ENCODE results near the gene ZNF487. TPM values are rescaled to one million over a fixed set of nuclear protein-coding genes. Genes with fewer than 3 reads are reported as not detected.

The ZNF487 gene
- total RNA-seq, 1 experiment from 2014 or later: 4.0 TPM

DNA sequence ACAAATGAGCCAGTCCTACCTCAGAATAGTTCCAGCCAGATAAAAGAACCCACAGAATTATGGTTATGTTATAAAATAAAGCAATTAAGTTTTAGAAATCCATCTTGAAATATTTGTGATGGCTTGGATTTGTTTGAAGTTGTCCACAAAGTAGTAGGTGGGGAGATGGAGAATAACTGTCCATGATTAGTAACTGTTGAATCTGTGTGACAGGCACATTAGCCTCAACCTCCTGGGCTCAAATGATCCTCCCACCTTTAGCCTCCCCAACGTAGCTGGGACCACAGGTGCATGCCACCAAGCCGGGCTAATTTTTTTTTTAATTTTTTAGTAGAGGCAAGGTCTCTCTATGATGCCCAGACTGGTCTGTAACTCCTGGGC is 38.0 kb upstream of the ZNF487 start:
- H3K4me1 ChIP-seq (ENCODE audit: control insufficient read depth in 1 of 2, insufficient read depth in 2 of 2, low read length in 2 of 2): peaks cover 58 to 88% of the 10 kb centered on the region in 2 experiments
- no peak for DNase-seq (ENCODE audit: low read depth, low spot score)
- TF ChIP-seq POLR2AphosphoS5 (IDR thresholded peaks at IDR 0.05; ENCODE audit: low read depth, low read length): no peak
- peak overlapping the region; percentile 100 for H3K9ac ChIP-seq (ENCODE audit: low read length)
- H3K79me2 ChIP-seq (ENCODE audit: insufficient read depth, low read length): peaks cover 99% of the 10 kb centered on the region
- CTCF ChIA-PET: no interaction called here
- no peak for ATAC-seq
- H4K20me1 ChIP-seq (ENCODE audit: insufficient read depth): peaks cover 59% of the 10 kb centered on the region; the same call in 1 of the 2 replicates
- intact Hi-C loops (cut with micrococcal nuclease): no loop called here
- peaks cover 16 to 48% of the 10 kb centered on the region in 2 experiments for H3K36me3 ChIP-seq (ENCODE audit: control insufficient read depth in 1 of 2, insufficient read depth in 2 of 2, low read length in 2 of 2)
- H3K27me3 ChIP-seq (ENCODE audit: insufficient read depth, low read length): no peaks in the 10 kb centered on the region
- peak overlapping the region; percentile 96 for H3K27ac ChIP-seq (ENCODE audit: low read depth, low read length)
- peak overlapping the region; percentile 55 to 60 for H3K4me3 ChIP-seq (replicated peaks in 1 of 2; ENCODE audit: low read depth in 1 of 2, low read length in 2 of 2)
- no peaks in the 10 kb centered on the region for H3K9me3 ChIP-seq (ENCODE audit: control insufficient read depth in 1 of 2, insufficient read depth in 1 of 2, low read depth in 1 of 2, low read length in 2 of 2)
- H3K4me2 ChIP-seq (ENCODE audit: low read length): peak overlapping the region; percentile 92
- RAD21 ChIA-PET (ENCODE audit: low non-redundant PET in 1 of 2, low total read pairs in 2 of 2, uncharacterized antibody in 2 of 2, unreplicated experiment in 2 of 2): no interaction called here
- H3K9me2 ChIP-seq (ENCODE audit: insufficient read depth): no peaks in the 10 kb centered on the region
- BruUV-seq (replicated peaks): no TSS peak
- POLR2A ChIA-PET: interaction anchor here (1.3 to 2.0 kb wide), 2 partner anchors 9 to 43 kb away, joined by 5 read pairs; no protein-coding TSS in a partner anchor
- H2AFZ ChIP-seq (ENCODE audit: low read depth, low read length, poor library complexity, severe bottlenecking): no peak overlapping the region

DNA sequence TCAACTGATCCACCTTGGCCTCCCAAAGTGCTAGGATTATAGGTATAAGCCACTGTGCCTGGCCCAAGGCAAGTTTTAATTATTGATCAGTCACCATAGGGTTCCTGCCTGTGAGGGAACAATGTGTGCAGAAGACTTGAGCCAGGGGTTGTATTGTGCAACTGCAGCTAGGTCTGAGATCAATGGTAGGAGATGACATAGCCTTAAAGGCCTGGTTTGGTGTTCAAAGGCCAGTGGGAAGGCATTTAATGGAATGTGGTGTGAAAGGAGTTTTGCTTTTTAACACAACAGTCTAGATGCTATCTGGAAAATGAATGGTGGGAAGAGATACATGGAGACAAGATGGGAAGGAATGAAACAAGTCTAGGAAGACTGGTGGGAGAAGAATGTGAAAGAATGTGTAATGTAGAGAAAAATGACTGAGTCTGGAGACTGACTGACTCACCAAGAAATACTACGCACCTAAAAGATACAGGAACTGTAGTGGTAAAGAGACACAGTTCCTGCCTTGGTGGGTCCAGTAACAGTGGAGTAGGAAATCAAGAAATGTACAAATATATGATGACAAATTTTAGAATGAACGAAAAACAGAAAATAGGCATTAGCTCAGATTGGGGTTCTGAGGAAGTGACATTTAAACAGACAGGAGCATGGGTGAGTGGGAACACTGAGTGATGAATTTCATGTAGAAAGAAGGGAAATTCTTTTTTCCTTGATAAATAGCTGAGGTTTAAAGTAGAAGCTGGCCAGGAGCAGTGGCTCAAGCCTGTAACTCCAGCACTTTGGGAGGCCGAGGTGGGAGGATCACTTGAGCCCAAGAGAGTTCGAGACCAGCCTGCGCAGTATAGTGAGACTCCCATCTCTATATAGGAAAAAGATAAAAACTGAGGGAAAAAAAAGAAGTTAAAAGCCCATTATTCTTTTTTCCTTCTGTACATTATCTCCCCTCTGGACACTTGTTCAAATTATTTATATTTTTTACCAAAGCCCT is 37.3 kb upstream of the ZNF487 start:
- Histone ChIP-seq H3K27ac (ENCODE audit: low read depth, low read length) (peak overlapping the region; percentile 96), H4K20me1 (ENCODE audit: insufficient read depth) (peaks cover 60% of the 10 kb centered on the region; the same call in 1 of the 2 replicates), H3K4me1 (ENCODE audit: control insufficient read depth in 1 of 2, insufficient read depth in 2 of 2, low read length in 2 of 2) (peaks cover 65 to 95% of the 10 kb centered on the region in 2 experiments), H3K9me2 (ENCODE audit: insufficient read depth) (no peaks in the 10 kb centered on the region), H3K4me2 (ENCODE audit: low read length) (peak overlapping the region; percentile 92), H3K9me3 (ENCODE audit: control insufficient read depth in 1 of 2, insufficient read depth in 1 of 2, low read depth in 1 of 2, low read length in 2 of 2) (no peaks in the 10 kb centered on the region), H3K36me3 (ENCODE audit: control insufficient read depth in 1 of 2, insufficient read depth in 2 of 2, low read length in 2 of 2) (peaks cover 10 to 41% of the 10 kb centered on the region in 2 experiments; a peak in 3 of 4 replicates), H3K27me3 (ENCODE audit: insufficient read depth, low read length) (no peaks in the 10 kb centered on the region), H3K4me3 (replicated peaks in 1 of 2; ENCODE audit: low read depth in 1 of 2, low read length in 2 of 2) (peak overlapping the region; percentile 55 to 60), H2AFZ (ENCODE audit: low read depth, low read length, poor library complexity, severe bottlenecking) (no peak overlapping the region), H3K9ac (ENCODE audit: low read length) (peak overlapping the region; percentile 100), H3K79me2 (ENCODE audit: insufficient read depth, low read length) (peaks cover 99% of the 10 kb centered on the region)
- POLR2A ChIA-PET: interaction anchor here (1.5 to 2.0 kb wide), 2 partner anchors 8 to 49 kb away, joined by 5 to 6 read pairs; no protein-coding TSS in a partner anchor
- CTCF ChIA-PET: interaction anchor here (1.0 kb wide), 1 partner anchor 144 kb away, joined by 3 read pairs; no protein-coding TSS in a partner anchor
- intact Hi-C loops (cut with micrococcal nuclease): no loop called here
- no peak for DNase-seq (ENCODE audit: low read depth, low spot score)
- BruUV-seq (replicated peaks): no TSS peak
- TF ChIP-seq CEBPB (IDR thresholded peaks at IDR 0.05; ENCODE audit: low read depth) (peak; percentile 70; the same call in 1 of the 2 replicates), CBX3 (IDR thresholded peaks at IDR 0.05; ENCODE audit: low read depth) (no peak)
- RAD21 ChIA-PET (ENCODE audit: low non-redundant PET in 1 of 2, low total read pairs in 2 of 2, uncharacterized antibody in 2 of 2, unreplicated experiment in 2 of 2): no interaction called here
- no peak for ATAC-seq

Measured in HCT116 (cell line).